MM.1S (cell line): ENCODE data around the gene UPK1A.

Source experiments
- DNase-seq: peaks from one replicate; pipeline ENCODE4 v3.0.0-alpha.2; 2015
- H2AFZ ChIP-seq: fragments of 300-600 bp; sonication (generic); 2 replicates; pipeline ENCODE4 v1.6.0; 2016; ENCODE audit warnings: antibody characterized with exemption, low read length
- H3F3A ChIP-seq: fragments of 300-600 bp; sonication (generic); 2 replicates; pipeline ENCODE4 v1.6.1; 2016; ENCODE audit warnings: mild to moderate bottlenecking, antibody characterized with exemption, low read length, moderate library complexity, mixed read lengths; ENCODE audit not compliant: insufficient read depth
- H3K27ac ChIP-seq: fragments of 300-600 bp; sonication (generic); 2 replicates; pipeline ENCODE4 v1.5.1; 2016; ENCODE audit warnings: mild to moderate bottlenecking, low read length
- H3K27me3 ChIP-seq: fragments of 300-600 bp; sonication (generic); replicated peaks from 2 replicates; pipeline ENCODE4 v1.6.0; 2016; ENCODE audit warnings: low read length; ENCODE audit not compliant: insufficient read depth
- H3K36me3 ChIP-seq: fragments of 300-600 bp; sonication (generic); replicated peaks from 2 replicates; pipeline ENCODE4 v1.6.1; 2016; ENCODE audit warnings: mild to moderate bottlenecking, low read length, mixed read lengths; ENCODE audit not compliant: insufficient read depth
- H3K4me1 ChIP-seq: fragments of 300-600 bp; sonication (generic); 2 replicates; pipeline ENCODE4 v1.6.1; 2016; ENCODE audit warnings: low read length, mixed read lengths
- H3K4me2 ChIP-seq: fragments of 300-600 bp; sonication (generic); 2 replicates; pipeline ENCODE4 v1.6.0; 2016; ENCODE audit warnings: low read depth, low read length
- H3K4me3 ChIP-seq: fragments of 300-600 bp; sonication (generic); 2 replicates; pipeline ENCODE4 v1.5.1; 2016; ENCODE audit warnings: low read length, mixed read lengths
- H3K79me2 ChIP-seq: fragments of 300-600 bp; sonication (generic); 2 replicates; pipeline ENCODE4 v1.6.1; 2016; ENCODE audit warnings: mixed run types, low read length, mixed read lengths
- H3K9ac ChIP-seq: fragments of 300-600 bp; sonication (generic); 2 replicates; pipeline ENCODE4 v1.6.1; 2016; ENCODE audit warnings: low read length, mixed read lengths
- H3K9me2 ChIP-seq: fragments of 300-600 bp; sonication (generic); replicated peaks from 2 replicates; pipeline ENCODE4 v1.6.1; 2016; ENCODE audit warnings: mild to moderate bottlenecking, low read length, mixed read lengths; ENCODE audit not compliant: insufficient read depth
- H3K9me3 ChIP-seq: fragments of 300-600 bp; sonication (generic); replicated peaks from 2 replicates; pipeline ENCODE4 v1.6.1; 2016; ENCODE audit warnings: mild to moderate bottlenecking, low read length, mixed read lengths; ENCODE audit not compliant: insufficient read depth
- H4K20me1 ChIP-seq: fragments of 300-600 bp; sonication (generic); 2 replicates; pipeline ENCODE4 v1.6.1; 2016; ENCODE audit warnings: mild to moderate bottlenecking, low read length, moderate library complexity, mixed read lengths; ENCODE audit not compliant: insufficient read depth
- EZH2 ChIP-seq: fragments of 300-600 bp; sonication (generic); optimal IDR thresholded peaks from 2 replicates; pipeline ENCODE3; 2017; ENCODE audit warnings: low read depth, mild to moderate bottlenecking, antibody characterized with exemption, low read length, mixed read lengths
- EZH2phosphoT487 ChIP-seq: fragments of 300-600 bp; sonication (generic); IDR thresholded peaks from 2 replicates; pipeline ENCODE4 v1.6.1; 2018; ENCODE audit warnings: antibody characterized with exemption, low read length
- TF ChIP-seq, protein P1 (sequence below): fragments of 300-600 bp; sonication (generic); IDR thresholded peaks from 2 replicates; pipeline ENCODE4 v1.5.1; 2016; ENCODE audit warnings: antibody characterized with exemption, low read length, mixed read lengths

The UPK1A gene

DNA sequence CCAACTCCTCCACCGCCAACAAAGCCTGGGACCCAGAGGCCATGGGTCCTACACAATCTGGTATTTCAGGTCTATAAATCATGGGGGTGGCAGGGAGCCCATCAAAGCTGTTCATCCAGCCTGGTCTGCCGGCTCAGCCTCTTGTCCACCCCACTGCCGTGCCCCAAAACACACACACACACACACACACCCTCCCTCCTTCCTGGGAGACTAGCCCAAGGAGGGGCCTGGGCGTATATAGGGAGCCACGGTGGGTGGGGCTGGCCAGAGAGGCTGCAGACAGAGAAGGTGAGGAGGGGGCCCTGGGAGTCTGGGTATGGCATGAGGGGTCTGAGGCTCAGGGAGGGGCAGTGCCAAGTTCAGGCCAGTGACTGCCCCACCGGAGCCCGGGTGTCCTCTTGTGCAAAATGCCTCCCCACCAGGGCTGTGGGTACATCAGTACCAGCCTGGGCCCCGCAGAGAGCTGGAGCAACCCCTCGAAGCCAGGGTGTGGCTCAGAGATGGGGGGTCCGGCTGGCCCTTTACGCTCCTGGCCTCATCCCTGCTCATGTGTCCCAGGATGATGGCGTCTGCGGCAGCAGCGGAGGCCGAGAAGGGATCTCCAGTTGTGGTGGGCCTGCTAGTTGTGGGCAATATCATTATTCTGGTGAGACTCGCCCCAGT, at the start of gene UPK1A:
TSS of gene UPK1A (plus strand) at position 267 of the 663 bp plus-strand sequence. CDS start at position 563, 296 bp downstream.
- Histone ChIP-seq H3K4me1 (no peaks in the 10 kb centered on the region), H3K9ac (no peak within 1 kb of the TSS), H3K4me2 (no peak within 1 kb of the TSS), H3K36me3 (no peaks in the 10 kb centered on the region), H3K27ac (no peak within 1 kb of the TSS), H3K27me3 (peaks cover 28% of the 10 kb centered on the region), H2AFZ (no peak within 1 kb of the TSS), H3K4me3 (no peak within 1 kb of the TSS), H3K9me2 (no peaks in the 10 kb centered on the region), H3K79me2 (no peaks in the 10 kb centered on the region), H4K20me1 (no peaks in the 10 kb centered on the region), H3K9me3 (no peaks in the 10 kb centered on the region), H3F3A (no peaks in the 10 kb centered on the region)
- TF ChIP-seq EZH2phosphoT487 = no peak
- TF ChIP-seq, protein P1, sequence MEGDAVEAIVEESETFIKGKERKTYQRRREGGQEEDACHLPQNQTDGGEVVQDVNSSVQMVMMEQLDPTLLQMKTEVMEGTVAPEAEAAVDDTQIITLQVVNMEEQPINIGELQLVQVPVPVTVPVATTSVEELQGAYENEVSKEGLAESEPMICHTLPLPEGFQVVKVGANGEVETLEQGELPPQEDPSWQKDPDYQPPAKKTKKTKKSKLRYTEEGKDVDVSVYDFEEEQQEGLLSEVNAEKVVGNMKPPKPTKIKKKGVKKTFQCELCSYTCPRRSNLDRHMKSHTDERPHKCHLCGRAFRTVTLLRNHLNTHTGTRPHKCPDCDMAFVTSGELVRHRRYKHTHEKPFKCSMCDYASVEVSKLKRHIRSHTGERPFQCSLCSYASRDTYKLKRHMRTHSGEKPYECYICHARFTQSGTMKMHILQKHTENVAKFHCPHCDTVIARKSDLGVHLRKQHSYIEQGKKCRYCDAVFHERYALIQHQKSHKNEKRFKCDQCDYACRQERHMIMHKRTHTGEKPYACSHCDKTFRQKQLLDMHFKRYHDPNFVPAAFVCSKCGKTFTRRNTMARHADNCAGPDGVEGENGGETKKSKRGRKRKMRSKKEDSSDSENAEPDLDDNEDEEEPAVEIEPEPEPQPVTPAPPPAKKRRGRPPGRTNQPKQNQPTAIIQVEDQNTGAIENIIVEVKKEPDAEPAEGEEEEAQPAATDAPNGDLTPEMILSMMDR = no peak
- TF ChIP-seq EZH2 = no peak
- no peak for DNase-seq

DNA sequence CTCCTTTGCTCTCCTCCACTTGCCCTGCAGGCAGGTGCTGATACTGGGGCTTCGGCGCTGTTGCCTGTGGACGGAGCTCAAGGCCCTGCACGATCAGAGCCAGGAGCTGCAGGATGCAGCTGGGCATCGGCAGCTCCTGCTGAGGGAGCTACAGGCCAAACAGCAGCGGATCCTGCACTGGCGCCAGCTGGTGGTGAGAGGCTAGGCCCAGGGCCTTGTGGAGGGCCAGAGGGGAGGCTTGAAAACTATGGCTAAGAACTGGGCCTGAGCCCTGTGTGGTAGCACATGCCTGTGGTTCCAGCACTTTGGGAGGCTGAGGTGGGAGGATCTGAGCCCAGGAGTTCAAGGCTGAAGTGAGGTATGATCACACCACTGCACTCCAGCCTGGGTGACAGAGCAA, 47.5 kb upstream of the UPK1A start:
- no peaks in the 10 kb centered on the region for H4K20me1 ChIP-seq
- no peaks in the 10 kb centered on the region for H3K79me2 ChIP-seq
- H3K36me3 ChIP-seq = no peaks in the 10 kb centered on the region
- H2AFZ ChIP-seq = no peak overlapping the region
- H3K4me3 ChIP-seq = no peak overlapping the region
- H3K9ac ChIP-seq = no peak overlapping the region
- H3K9me3 ChIP-seq = no peaks in the 10 kb centered on the region
- no peaks in the 10 kb centered on the region for H3K4me1 ChIP-seq
- no peaks in the 10 kb centered on the region for H3K9me2 ChIP-seq
- H3K27me3 ChIP-seq = no peaks in the 10 kb centered on the region
- H3F3A ChIP-seq = no peaks in the 10 kb centered on the region
- H3K27ac ChIP-seq = no peak overlapping the region
- H3K4me2 ChIP-seq = no peak overlapping the region
- no peak for DNase-seq
- TF ChIP-seq, protein P1 = no peak
- TF ChIP-seq EZH2phosphoT487 (no peak), EZH2 (no peak)

DNA sequence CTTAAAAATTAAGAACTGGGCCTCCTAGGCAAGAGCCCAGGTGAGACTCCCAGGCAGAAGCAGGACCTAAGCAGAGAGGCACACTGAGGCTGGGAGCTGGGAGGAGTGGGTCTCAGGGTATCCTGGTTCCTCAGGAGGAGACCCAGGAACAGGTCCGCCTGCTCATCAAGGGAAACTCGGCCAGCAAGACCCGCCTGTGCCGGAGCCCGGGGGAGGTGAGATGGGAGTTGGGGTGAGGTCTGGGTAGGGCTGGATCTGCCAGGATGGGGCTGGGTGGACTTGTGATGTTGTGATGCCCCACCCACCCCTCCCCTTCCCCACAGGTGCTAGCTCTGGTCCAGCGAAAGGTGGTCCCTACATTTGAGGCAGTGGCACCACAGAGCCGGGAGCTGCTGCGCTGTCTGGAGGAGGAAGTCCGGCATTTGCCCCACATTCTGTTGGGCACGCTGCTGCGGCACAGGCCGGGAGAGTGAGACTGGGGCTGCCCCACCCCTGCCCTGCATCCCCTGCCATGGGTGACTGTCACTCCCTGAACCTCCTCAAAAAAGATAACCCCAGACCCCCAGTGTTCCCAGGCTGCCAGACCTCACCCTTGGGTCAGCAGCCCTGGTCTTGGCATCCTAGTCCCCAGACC, 46.9 kb upstream of the UPK1A start:
- TF ChIP-seq EZH2phosphoT487 (no peak), EZH2 (no peak)
- TF ChIP-seq, protein P1 = no peak
- no peak overlapping the region for H3K9ac ChIP-seq
- no peak for DNase-seq
- H3K36me3 ChIP-seq = no peaks in the 10 kb centered on the region
- no peaks in the 10 kb centered on the region for H3K9me3 ChIP-seq
- no peaks in the 10 kb centered on the region for H3K27me3 ChIP-seq
- H3K4me1 ChIP-seq = no peaks in the 10 kb centered on the region
- H4K20me1 ChIP-seq = no peaks in the 10 kb centered on the region
- H3K4me2 ChIP-seq = no peak overlapping the region
- H3K27ac ChIP-seq = no peak overlapping the region
- H3K4me3 ChIP-seq = no peak overlapping the region
- no peaks in the 10 kb centered on the region for H3F3A ChIP-seq
- H2AFZ ChIP-seq = no peak overlapping the region
- H3K79me2 ChIP-seq = no peaks in the 10 kb centered on the region
- H3K9me2 ChIP-seq = no peaks in the 10 kb centered on the region
